ENCODE results near the gene VPS13A. TPM values are rescaled to one million over a fixed set of nuclear protein-coding genes. Genes with fewer than 3 reads are reported as not detected.
A peak's percentile ranks its signal among the peaks of the same experiment; 100 is the strongest.
"Not testable (repeated sequence)": the region's sequence is repeated elsewhere in the genome, so short reads cannot be mapped to it uniquely, and the experiment has no call there.

Gene VPS13A
- total RNA-seq, 1 experiment from 2014 or later = 28.4 TPM

- DNase-seq (ENCODE audit: extremely low read depth, low read depth) = no peak
These were observed 2.7 kb downstream of the VPS13A start for GRCh38 chr9:77180056-77180455.

- DNase-seq (ENCODE audit: extremely low read depth, low read depth) = no peak
These were observed 6.2 kb downstream of the VPS13A start for GRCh38 chr9:77183581-77183980.

DNA sequence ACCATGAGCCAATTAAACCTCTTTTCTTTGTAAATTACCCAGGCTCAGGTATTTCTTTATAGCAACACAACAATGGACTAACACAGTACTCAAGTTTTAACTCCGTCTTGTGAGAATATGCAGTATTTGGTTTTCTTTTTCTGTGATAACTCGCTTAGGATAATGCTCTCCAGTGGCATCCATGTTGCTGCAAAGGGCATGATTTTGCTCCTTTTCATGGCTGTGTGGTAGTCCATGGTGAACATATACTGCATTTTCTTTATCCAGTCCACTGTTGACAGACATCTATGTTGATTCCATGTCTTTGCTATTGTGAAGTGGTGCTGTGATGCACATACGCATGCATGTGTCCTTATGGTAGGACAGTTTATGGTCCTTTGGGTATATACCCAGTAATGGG lies 10.9 kb downstream of the VPS13A start:
- DNase-seq (ENCODE audit: extremely low read depth, low read depth) = no peak

DNA sequence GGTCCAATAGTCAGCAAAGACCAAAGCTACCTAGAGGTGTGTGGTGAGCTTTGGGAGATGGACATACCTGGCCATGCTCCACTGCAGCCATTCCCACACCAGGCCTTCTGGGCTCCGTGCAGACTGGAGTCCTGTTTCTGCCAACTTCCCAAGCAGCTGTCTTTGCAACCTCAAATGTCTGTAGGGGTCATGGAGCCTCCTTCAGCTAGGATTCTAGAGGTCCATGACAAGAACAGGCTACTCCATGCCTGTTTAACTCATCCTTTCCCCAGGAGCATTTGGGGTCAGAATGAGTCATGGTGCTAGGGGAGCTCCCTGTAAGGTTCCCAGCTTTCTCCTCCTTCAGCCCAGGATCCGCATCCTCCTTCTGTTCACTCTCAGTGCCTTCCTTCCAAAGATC lies 17.1 kb downstream of the VPS13A start:
- no peak for DNase-seq (ENCODE audit: extremely low read depth, low read depth)

GRCh38 chr9:77210116-77210515 lies 32.8 kb downstream of the VPS13A start:
- DNase-seq (ENCODE audit: extremely low read depth, low read depth) = no peak

- no peak for DNase-seq (ENCODE audit: extremely low read depth, low read depth)
These were observed 34.2 kb downstream of the VPS13A start for GRCh38 chr9:77211561-77211960.

GRCh38 chr9:77212801-77213200 lies 35.5 kb downstream of the VPS13A start:
- no peak for DNase-seq (ENCODE audit: extremely low read depth, low read depth)

DNA sequence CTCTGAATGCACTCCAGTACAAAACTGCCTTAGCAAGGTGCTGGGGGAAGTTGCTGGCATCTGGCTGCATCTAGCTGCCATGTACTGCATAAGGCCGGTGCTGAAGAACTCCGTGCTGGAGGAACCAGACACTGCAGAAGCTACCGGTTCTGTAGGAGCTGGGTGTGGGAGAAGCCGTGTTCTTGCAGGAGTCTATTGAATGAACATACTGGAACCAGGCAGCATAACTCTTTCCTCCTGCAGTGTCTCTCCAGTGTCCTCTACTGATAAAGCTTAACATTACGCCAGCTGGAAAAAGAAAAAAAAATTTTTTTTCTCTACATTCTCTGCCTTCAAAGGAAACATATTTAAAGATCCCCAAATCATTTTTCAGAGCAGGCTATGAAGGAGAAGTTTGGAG lies 38.5 kb downstream of the VPS13A start:
- DNase-seq (ENCODE audit: extremely low read depth, low read depth) = no peak

- DNase-seq (ENCODE audit: extremely low read depth, low read depth) = peak; percentile 19
These were observed 41.3 kb downstream of the VPS13A start for GRCh38 chr9:77218612-77219011.

- DNase-seq (ENCODE audit: extremely low read depth, low read depth) = no peak
These were observed 44.1 kb downstream of the VPS13A start for GRCh38 chr9:77221431-77221830.

GRCh38 chr9:77224746-77225312 lies 47.5 kb downstream of the VPS13A start:
- no peak for DNase-seq (ENCODE audit: extremely low read depth, low read depth)

- no peak for DNase-seq (ENCODE audit: extremely low read depth, low read depth)
These were observed 59.4 kb downstream of the VPS13A start for GRCh38 chr9:77236693-77237092.

DNA sequence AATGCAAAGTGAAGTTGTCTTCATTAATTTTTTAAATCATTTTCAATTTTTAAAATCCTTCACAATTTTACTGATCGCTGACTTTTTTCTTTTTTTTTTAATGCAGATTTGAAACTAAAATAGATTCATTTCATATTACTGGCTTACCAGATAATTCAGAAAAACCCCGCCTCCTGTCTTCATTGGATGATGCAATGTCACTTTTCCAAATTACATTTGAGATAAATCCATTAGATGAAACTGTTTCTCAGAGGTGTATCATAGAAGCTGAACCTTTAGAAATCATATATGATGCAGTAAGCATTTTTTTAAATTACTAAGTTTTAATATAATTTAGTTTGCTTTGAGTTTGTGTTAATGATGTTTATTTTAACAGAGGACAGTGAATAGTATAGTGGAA lies 60.6 kb downstream of the VPS13A start:
- no peak for DNase-seq (ENCODE audit: extremely low read depth, low read depth)

DNA sequence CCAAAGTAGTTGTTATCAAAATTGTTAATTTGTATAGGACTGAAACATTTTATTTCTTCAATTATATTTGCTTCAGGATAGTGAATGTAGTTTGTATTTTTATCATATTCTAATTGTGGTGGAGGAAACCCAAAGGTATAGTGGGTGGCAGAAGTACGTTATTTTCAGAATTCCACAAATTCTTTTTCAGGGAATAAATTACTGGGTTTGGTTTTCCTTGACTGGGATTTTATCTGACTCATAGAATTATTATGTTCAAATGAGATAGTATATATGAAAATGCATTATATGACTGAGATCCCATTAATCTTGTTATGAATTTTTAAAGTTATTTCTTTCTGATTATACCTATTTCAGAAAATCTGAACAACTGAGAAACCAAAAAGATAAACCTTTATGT lies 73.7 kb downstream of the VPS13A start:
- no peak for DNase-seq (ENCODE audit: extremely low read depth, low read depth)

GRCh38 chr9:77257275-77257674 lies 79.9 kb downstream of the VPS13A start:
- no peak for DNase-seq (ENCODE audit: extremely low read depth, low read depth)

DNA sequence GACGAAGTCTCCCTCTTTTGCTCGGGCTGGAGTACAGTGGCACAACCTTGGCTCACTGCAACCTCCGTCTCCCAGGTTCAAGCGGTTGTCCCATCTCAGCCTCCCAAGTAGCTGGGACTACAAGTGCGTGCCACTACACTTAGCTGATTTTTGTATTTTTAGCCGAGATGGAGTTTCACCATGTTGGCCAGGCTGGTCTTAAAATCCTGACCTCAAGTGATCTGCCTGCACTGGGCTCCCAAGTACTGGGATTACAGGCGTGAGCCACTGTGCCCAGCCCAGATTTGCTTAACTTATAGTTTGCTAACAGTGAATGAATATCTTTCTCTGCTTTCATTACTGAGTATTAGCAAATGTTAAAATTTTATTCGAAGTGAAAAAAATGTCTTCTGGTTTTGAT lies 84.3 kb downstream of the VPS13A start:
- DNase-seq (ENCODE audit: extremely low read depth, low read depth) = no peak

DNA sequence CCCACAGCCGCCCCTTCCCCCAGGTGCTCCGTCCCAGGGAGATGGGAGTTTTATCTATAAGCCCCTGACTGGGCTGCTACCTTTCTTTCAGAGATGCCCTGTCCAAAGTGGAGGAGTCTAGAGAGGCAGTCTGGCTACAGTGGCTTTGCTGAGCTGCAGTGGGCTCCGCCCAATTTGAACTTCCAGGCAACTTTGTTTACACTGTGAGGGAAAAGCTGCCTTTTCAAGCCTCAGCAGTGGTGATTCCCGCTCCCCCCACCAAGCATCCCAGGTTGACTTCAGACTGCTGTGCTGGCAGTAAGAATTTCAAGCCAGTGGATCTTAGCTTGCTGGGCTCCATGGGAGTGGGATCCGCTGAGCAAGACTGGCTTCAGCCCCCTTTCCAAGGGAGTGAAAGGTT lies 90.4 kb downstream of the VPS13A start:
- DNase-seq (ENCODE audit: extremely low read depth, low read depth) = not testable (repeated sequence)

DNA sequence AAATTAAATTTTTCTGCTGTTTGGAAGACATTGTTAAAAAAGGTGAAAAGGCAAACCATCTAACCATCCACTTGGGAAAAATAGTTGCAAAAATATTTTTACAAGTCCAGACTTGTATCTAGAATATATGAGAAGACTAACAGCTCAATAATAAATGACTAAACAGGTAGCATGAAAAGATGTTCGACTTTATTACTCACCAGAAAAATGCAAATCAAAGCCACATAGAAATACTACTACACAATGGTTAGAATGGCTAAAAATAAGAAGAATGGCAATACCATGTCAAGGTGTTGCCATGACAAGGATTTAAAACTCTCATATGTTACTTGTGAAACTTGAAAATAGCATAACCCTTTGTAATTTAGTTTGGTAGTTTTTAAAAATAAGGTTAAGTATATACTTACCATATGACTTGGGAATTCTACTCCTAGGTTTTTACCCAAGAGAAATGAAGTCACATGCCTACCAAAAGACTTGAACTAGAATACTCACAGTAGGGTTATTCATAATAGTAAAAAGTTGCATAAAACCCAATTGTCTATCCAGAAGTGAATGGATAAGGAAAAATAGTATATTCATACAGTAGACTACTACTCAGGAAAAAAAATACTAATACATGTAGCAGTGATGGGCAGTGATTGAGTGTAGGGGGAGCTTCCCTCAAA lies 93.8 kb downstream of the VPS13A start:
- DNase-seq (ENCODE audit: extremely low read depth, low read depth) = no peak

DNA sequence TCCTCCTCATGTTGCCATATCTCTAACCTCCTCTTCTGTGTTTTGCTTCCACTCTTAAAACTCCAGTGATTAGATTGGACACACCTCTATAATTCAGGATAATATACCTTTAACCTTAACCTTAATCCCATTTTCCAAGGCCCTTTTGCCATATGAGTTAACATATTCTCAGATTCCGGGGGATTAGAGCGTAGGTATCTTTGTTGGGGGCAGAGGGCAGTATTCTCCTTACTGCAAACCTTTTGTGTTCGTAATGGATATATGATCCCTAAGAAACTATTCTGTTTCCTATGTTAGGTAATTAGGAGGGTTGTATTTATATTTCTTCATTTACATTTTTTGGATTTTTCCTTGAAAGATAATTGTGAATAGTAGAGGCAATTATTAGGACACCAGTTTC lies 99.5 kb downstream of the VPS13A start:
- DNase-seq (ENCODE audit: extremely low read depth, low read depth) = no peak

DNA sequence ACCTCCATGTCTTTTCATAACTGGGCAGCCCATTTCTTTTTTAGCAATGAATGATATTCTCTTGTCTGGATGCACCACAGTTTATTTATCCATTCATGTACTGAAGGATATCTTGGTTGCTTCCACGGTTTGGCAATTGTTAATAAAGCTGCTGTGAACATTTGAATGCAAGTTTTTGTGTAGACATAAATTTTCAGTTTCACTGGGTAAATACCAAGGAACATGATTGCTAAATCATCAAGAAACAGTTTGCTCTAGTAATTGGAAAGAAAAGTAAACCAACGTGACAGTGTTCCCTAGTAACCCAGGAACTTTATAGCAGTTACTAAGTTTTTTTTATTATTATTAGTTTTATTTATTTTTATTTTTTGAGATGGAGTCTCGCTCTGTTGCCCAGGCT lies 100.4 kb downstream of the VPS13A start:
- DNase-seq (ENCODE audit: extremely low read depth, low read depth) = no peak

DNA sequence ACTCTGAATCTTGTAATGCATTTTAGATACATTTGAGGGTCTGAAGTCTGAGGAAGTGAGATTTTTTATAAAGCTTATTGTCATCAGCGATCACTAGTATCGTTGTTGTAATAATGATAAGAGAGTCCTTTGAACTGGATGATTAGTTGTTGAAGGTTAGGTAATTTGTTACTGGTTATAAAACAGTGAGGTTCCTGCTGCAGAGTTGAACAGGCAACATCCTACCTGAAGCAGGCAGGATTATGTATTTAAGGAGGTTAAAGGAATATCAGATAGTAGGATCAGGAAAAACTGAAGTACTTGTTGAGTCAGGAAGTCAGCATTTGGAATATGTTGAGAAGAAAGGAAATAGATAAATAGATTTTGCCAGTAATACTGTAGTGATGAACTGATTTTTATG lies 106.7 kb downstream of the VPS13A start:
- no peak for DNase-seq (ENCODE audit: extremely low read depth, low read depth)

DNA sequence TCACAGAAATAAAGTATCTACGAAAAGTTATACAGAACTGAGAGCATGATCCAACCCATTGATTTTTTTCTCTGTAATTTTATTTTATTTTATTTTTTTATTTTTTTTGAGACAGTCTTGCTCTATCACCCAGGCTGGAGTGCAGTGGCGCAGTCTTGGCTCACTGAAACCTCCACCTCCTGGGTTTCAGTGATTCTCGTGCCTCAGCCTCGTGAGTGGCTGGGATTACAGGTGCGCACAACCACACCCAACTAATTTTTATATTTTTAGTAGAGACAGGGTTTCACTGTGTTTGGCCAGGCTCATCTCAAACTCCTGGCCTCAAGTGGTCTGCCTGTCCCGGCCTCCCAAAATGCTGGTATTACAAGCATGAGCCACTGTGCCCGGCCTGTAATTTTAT lies 107.3 kb downstream of the VPS13A start:
- no peak for DNase-seq (ENCODE audit: extremely low read depth, low read depth)

GRCh38 chr9:77290373-77290772 lies 113.0 kb downstream of the VPS13A start:
- DNase-seq (ENCODE audit: extremely low read depth, low read depth) = no peak
